SK-N-SH (cell line): ENCODE measurements around the gene RALY. TPM values are rescaled to one million over a fixed set of nuclear protein-coding genes. Genes with fewer than 3 reads are reported as not detected.

Experiments used
- CTCF ChIA-PET: fragments of 300-600, 350-600 bp; formaldehyde crosslinking; extraction: SDS; loops from one replicate; lab custom pipeline; 2021; lab: Yijun Ruan, JAX
- POLR2A ChIA-PET: fragments of 350-600 bp; sonication (Branson Sonifier 250); formaldehyde crosslinking; extraction: SDS; loops from one replicate; lab custom pipeline; 2020; ENCODE audit warnings: antibody characterized with exemption, inconsistent platforms; lab: Yijun Ruan, JAX
- DNase-seq: peaks from one replicate; pipeline ENCODE4 v3.0.0; 2012
- H2AFZ ChIP-seq: fragments of 200-600 bp; sonication (generic); 2 replicates; pipeline ENCODE4 v1.8.1; 2016; ENCODE audit warnings: antibody characterized with exemption, mild to moderate bottlenecking, low read depth
- H3F3A ChIP-seq: fragments of 200-600 bp; sonication (generic); replicated peaks from 2 replicates; pipeline ENCODE3; 2016; ENCODE audit warnings: antibody characterized with exemption, mild to moderate bottlenecking; ENCODE audit not compliant: insufficient read depth
- H3K27ac ChIP-seq, 2 experiments: fragments of 200-500 bp in 1 of 2; fragments of 200-600 bp in 1 of 2; sonication (Bioruptor generic) in 1 of 2; sonication (generic), shearing (Covaris generic) in 1 of 2; 2 replicates each; pipeline versions ENCODE4 v1.5.1 to v1.6.1; 2014 to 2016; ENCODE audit warnings: low read depth in 2 of 2, inconsistent platforms in 1 of 2, low read length in 1 of 2, mild to moderate bottlenecking in 1 of 2, mixed read lengths in 1 of 2
- H3K27me3 ChIP-seq: fragments of 200-600 bp; sonication (generic), shearing (Covaris generic); 2 replicates; pipeline ENCODE4 v1.6.1; 2016; ENCODE audit warnings: mixed run types; ENCODE audit not compliant: insufficient read depth
- H3K36me3 ChIP-seq, 2 experiments: fragments of 200-500 bp in 1 of 2; fragments of 200-600 bp in 1 of 2; sonication (Bioruptor generic) in 1 of 2; sonication (generic) in 1 of 2; replicated peaks in 1 of 2; 2 replicates each; pipeline versions ENCODE3 to v1.5.1; 2014 to 2016; ENCODE audit warnings: low read length in 1 of 2, mild to moderate bottlenecking in 1 of 2; ENCODE audit not compliant: insufficient read depth in 2 of 2, control insufficient read depth in 1 of 2
- H3K4me1 ChIP-seq, 2 experiments: fragments of 200-500 bp in 1 of 2; fragments of 200-600 bp in 1 of 2; sonication (Bioruptor generic) in 1 of 2; sonication (generic), shearing (Covaris generic) in 1 of 2; 2 replicates each; pipeline versions ENCODE4 v1.5.1 to v1.6.1; 2014 to 2016; ENCODE audit warnings: low read depth in 1 of 2, low read length in 1 of 2, mixed run types in 1 of 2; ENCODE audit not compliant: insufficient read depth in 2 of 2, control insufficient read depth in 1 of 2
- H3K4me2 ChIP-seq: fragments of 200-600 bp; sonication (generic), shearing (Covaris generic); 2 replicates; pipeline ENCODE4 v1.6.1; 2017; ENCODE audit warnings: mixed run types
- H3K4me3 ChIP-seq, 2 experiments: fragments of 200-500 bp in 1 of 2; fragments of 200-600 bp in 1 of 2; sonication (Bioruptor generic) in 1 of 2; sonication (generic), shearing (Covaris generic) in 1 of 2; 2 replicates each; pipeline versions ENCODE4 v1.5.1 to v1.8.1; 2014 to 2016; ENCODE audit warnings: low read depth in 2 of 2, inconsistent platforms in 1 of 2, low read length in 1 of 2, mild to moderate bottlenecking in 1 of 2, mixed read lengths in 1 of 2, moderate library complexity in 1 of 2
- H3K79me2 ChIP-seq: fragments of 200-600 bp; sonication (generic); 2 replicates; pipeline ENCODE4 v1.8.1; 2017; ENCODE audit warnings: mild to moderate bottlenecking; ENCODE audit not compliant: insufficient read depth
- H3K9ac ChIP-seq: fragments of 200-600 bp; sonication (generic); 2 replicates; pipeline ENCODE4 v1.6.1; 2017; ENCODE audit warnings: mixed run types
- H3K9me2 ChIP-seq: fragments of 200-600 bp; sonication (generic); 2 replicates; pipeline ENCODE4 v1.6.1; 2017; ENCODE audit warnings: mixed run types
- H3K9me3 ChIP-seq: fragments of 200-600 bp; sonication (generic); 2 replicates; pipeline ENCODE4 v1.6.1; 2017; ENCODE audit warnings: mixed run types, mild to moderate bottlenecking, moderate library complexity
- H4K20me1 ChIP-seq: fragments of 200-600 bp; sonication (generic); 2 replicates; pipeline ENCODE4 v1.6.1; 2017; ENCODE audit warnings: mild to moderate bottlenecking, mixed run types; ENCODE audit not compliant: insufficient read depth
- EP300 ChIP-seq, 2 experiments: IDR thresholded peaks; 2 replicates each; pipeline versions ENCODE4 v1.4.0 to v1.6.1; 2012; ENCODE audit warnings: borderline replicate concordance in 1 of 2, low read depth in 1 of 2, low read length in 1 of 2
- FOSL2 ChIP-seq: IDR thresholded peaks from 2 replicates; pipeline ENCODE4 v1.4.0; 2012; ENCODE audit warnings: low read depth, mild to moderate bottlenecking, moderate library complexity, borderline replicate concordance
- FOXJ3 ChIP-seq: sonication (generic); formaldehyde crosslinking; IDR thresholded peaks from 2 replicates; pipeline ENCODE4 v1.5.1; 2020; ENCODE audit warnings: mild to moderate bottlenecking, missing genetic modification reagents
- FOXM1 ChIP-seq: IDR thresholded peaks from 2 replicates; pipeline ENCODE4 v1.4.0; 2012; ENCODE audit warnings: low read depth, mild to moderate bottlenecking
- GATA2 ChIP-seq: sonication (generic); formaldehyde crosslinking; IDR thresholded peaks from 2 replicates; pipeline ENCODE4 v1.5.0; 2020; ENCODE audit warnings: mild to moderate bottlenecking, missing genetic modification reagents
- NFIC ChIP-seq: IDR thresholded peaks from 2 replicates; pipeline ENCODE4 v1.4.0; 2012; ENCODE audit warnings: borderline replicate concordance
- POLR2AphosphoS5 ChIP-seq: IDR thresholded peaks from 2 replicates; pipeline ENCODE4 v1.6.1; 2012; ENCODE audit warnings: low read depth, low read length
- RCOR1 ChIP-seq: fragments of 150-350 bp; IDR thresholded peaks from 2 replicates; pipeline ENCODE4 v1.6.1; 2017; ENCODE audit warnings: antibody characterized with exemption, low read length
- RFX5 ChIP-seq: IDR thresholded peaks from 2 replicates; pipeline ENCODE4 v1.6.1; 2012; ENCODE audit warnings: mild to moderate bottlenecking, improper control_type of control experiment, low read length
- RXRA ChIP-seq: IDR thresholded peaks from 2 replicates; pipeline ENCODE4 v1.4.0; 2012; ENCODE audit warnings: low read depth, mild to moderate bottlenecking, borderline replicate concordance
- SIN3A ChIP-seq: IDR thresholded peaks from 2 replicates; pipeline ENCODE4 v1.6.1; 2012; ENCODE audit warnings: low read depth, mild to moderate bottlenecking, low read length, moderate library complexity, borderline replicate concordance
- TEAD4 ChIP-seq: IDR thresholded peaks from 2 replicates; pipeline ENCODE4 v1.4.0; 2012; ENCODE audit warnings: mild to moderate bottlenecking, borderline replicate concordance; ENCODE audit not compliant: insufficient read depth
- YY1 ChIP-seq: IDR thresholded peaks from 2 replicates; pipeline ENCODE4 v1.4.0; 2012; ENCODE audit warnings: low read depth, mild to moderate bottlenecking
- whole genome bisulfite sequencing: methylation state at CpG from one replicate; pipeline ENCODE4 v1.1.6; 2017; ENCODE audit warnings: low lambda C conversion rate; 5-methylcytosine and 5-hydroxymethylcytosine counted together
- polyA plus RNA-seq, 3 experiments: library from polyadenylated mRNA; depleted of rRNA; stranded (reverse); fragments of >200 nt; gene quantifications; 2 replicates each; pipeline ENCODE4 v1.2.3, GENCODE V29; 2012
- TF ChIP-seq, protein P1 (sequence below): IDR thresholded peaks from 2 replicates; pipeline ENCODE4; 2012
- TF ChIP-seq, protein P2 (sequence below): fragments of 150-350 bp; IDR thresholded peaks from 2 replicates; pipeline ENCODE4 v1.6.1; 2017; ENCODE audit warnings: antibody characterized with exemption, low read length, low read depth, borderline replicate concordance
- TF ChIP-seq, protein P3 (sequence below): fragments of 200-600 bp; sonication (generic); IDR thresholded peaks from 2 replicates; pipeline ENCODE4 v1.6.1; 2017; ENCODE audit warnings: antibody characterized with exemption, mild to moderate bottlenecking, moderate library complexity
- TF ChIP-seq, protein P4 (sequence below): IDR thresholded peaks from 2 replicates; pipeline ENCODE4 v1.4.0; 2012; ENCODE audit warnings: low read depth

Gene RALY
- polyA plus RNA-seq, 1 of the 3 experiments (the other 2 are of a cell fraction), result 130 TPM

DNA sequence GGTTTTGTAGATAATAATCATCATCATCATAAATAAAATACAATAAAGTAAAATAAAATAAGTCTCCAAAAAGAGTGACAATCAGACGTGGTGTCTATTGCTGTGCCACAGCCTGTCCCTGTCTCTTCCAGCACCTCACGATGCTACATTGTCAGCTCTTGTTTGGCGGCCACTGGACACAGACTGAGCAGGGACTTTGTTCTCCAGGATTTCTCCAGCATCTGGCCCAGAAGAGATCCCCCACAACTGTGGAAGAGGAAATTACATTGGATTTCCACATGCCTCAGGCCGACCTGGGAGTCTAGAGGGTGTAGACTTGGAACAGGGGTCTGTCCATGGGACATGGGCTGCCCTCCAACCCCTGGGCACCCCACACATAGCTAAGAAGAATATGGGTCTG lies 39.2 kb upstream of the RALY start:
- Histone ChIP-seq H4K20me1 (no peaks in the 10 kb centered on the region), H3K36me3 (no peaks in the 10 kb centered on the region), H3K9ac (no peak overlapping the region), H3F3A (no peaks in the 10 kb centered on the region), H3K27me3 (no peaks in the 10 kb centered on the region; the same call in 1 of the 2 replicates), H3K79me2 (no peaks in the 10 kb centered on the region), H3K4me2 (no peak overlapping the region), H2AFZ (no peak overlapping the region), H3K9me3 (no peaks in the 10 kb centered on the region), H3K4me3 (no peak overlapping the region), H3K27ac (no peak overlapping the region), H3K9me2 (no peaks in the 10 kb centered on the region), H3K4me1 (no peaks in the 10 kb centered on the region; a peak in 1 of 4 replicates)
- TF ChIP-seq RCOR1, result no peak
- TF ChIP-seq RXRA, result no peak
- TF ChIP-seq, protein P1, sequence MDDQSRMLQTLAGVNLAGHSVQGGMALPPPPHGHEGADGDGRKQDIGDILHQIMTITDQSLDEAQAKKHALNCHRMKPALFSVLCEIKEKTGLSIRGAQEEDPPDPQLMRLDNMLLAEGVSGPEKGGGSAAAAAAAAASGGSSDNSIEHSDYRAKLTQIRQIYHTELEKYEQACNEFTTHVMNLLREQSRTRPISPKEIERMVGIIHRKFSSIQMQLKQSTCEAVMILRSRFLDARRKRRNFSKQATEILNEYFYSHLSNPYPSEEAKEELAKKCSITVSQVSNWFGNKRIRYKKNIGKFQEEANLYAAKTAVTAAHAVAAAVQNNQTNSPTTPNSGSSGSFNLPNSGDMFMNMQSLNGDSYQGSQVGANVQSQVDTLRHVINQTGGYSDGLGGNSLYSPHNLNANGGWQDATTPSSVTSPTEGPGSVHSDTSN, result no peak
- TF ChIP-seq FOSL2, result no peak
- TF ChIP-seq GATA2 (CRISPR knock-in tag), result no peak
- TF ChIP-seq, protein P2, sequence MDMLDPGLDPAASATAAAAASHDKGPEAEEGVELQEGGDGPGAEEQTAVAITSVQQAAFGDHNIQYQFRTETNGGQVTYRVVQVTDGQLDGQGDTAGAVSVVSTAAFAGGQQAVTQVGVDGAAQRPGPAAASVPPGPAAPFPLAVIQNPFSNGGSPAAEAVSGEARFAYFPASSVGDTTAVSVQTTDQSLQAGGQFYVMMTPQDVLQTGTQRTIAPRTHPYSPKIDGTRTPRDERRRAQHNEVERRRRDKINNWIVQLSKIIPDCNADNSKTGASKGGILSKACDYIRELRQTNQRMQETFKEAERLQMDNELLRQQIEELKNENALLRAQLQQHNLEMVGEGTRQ, result no peak
- no peak for TF ChIP-seq FOXJ3 (CRISPR knock-in tag)
- TF ChIP-seq EP300 (IDR thresholded peaks at IDR 0.05; ENCODE audit: borderline replicate concordance in 1 of 2, low read depth in 1 of 2, low read length in 1 of 2), result no peak
- no peak for TF ChIP-seq RFX5
- TF ChIP-seq, protein P3, sequence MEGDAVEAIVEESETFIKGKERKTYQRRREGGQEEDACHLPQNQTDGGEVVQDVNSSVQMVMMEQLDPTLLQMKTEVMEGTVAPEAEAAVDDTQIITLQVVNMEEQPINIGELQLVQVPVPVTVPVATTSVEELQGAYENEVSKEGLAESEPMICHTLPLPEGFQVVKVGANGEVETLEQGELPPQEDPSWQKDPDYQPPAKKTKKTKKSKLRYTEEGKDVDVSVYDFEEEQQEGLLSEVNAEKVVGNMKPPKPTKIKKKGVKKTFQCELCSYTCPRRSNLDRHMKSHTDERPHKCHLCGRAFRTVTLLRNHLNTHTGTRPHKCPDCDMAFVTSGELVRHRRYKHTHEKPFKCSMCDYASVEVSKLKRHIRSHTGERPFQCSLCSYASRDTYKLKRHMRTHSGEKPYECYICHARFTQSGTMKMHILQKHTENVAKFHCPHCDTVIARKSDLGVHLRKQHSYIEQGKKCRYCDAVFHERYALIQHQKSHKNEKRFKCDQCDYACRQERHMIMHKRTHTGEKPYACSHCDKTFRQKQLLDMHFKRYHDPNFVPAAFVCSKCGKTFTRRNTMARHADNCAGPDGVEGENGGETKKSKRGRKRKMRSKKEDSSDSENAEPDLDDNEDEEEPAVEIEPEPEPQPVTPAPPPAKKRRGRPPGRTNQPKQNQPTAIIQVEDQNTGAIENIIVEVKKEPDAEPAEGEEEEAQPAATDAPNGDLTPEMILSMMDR, result no peak
- TF ChIP-seq YY1, result no peak
- TF ChIP-seq SIN3A, result no peak
- TF ChIP-seq NFIC, result no peak
- no peak for TF ChIP-seq POLR2AphosphoS5
- TF ChIP-seq, protein P4, sequence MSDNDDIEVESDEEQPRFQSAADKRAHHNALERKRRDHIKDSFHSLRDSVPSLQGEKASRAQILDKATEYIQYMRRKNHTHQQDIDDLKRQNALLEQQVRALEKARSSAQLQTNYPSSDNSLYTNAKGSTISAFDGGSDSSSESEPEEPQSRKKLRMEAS, result no peak
- TF ChIP-seq TEAD4, result no peak
- TF ChIP-seq FOXM1, result no peak
- POLR2A ChIA-PET, result no interaction called here
- CTCF ChIA-PET, result interaction anchor here (1.1 kb wide), 1 partner anchor 39 kb away, joined by 3 read pairs; the partner anchor contains the start of gene RALY
- no peak for DNase-seq
- WGBS, result 59% methylated on average over 4 of the region's 4 CpGs
